Stimulated activated effector memory CD8-positive, alpha-beta T cell treated with anti-CD3 and anti-CD28 coated beads, Interleukin-12 subunit alpha, Interleukin-12 subunit beta, amount 100 ng/mL, for 72 hours (primary cell): ENCODE data around the gene C1orf159.

Experiments
- ATAC-seq: fragments of 150-1000 bp; cut with Tn5 transposase; 2 replicates; pipeline ENCODE4 v1.10.0; 2021
- DNase-seq, 2 donors: peaks; one replicate each; pipeline ENCODE4 v3.0.0; 2021 to 2022; ENCODE audit warnings: low spot score in 2 of 2
- H3K27ac Mint-ChIP-seq: one replicate; pipeline ENCODE4 v1.8.0; 2022; ENCODE audit warnings: mild to moderate bottlenecking, mixed read lengths
- H3K36me3 Mint-ChIP-seq: one replicate; pipeline ENCODE4 v1.8.0; 2022; ENCODE audit warnings: mild to moderate bottlenecking, mixed read lengths
- H3K4me1 Mint-ChIP-seq: one replicate; pipeline ENCODE4 v1.8.0; 2022; ENCODE audit warnings: mixed read lengths
- H3K4me3 Mint-ChIP-seq: one replicate; pipeline ENCODE4 v1.8.0; 2022; ENCODE audit warnings: mild to moderate bottlenecking, mixed read lengths
- H3K9me3 Mint-ChIP-seq: one replicate; pipeline ENCODE4 v1.8.0; 2022; ENCODE audit warnings: mixed read lengths

The C1orf159 gene

GRCh38 chr1:1115786-1116700, at the start of gene C1orf159:
Gene C1orf159 (minus strand): TSS chr1:1116089. CDS start chr1:1091543, 24,546 bp downstream.
- Mint-ChIP-seq H3K9me3 (peaks cover 4% of the 10 kb centered on the region), H3K4me3 (peak within 1 kb of the TSS; percentile 78)

GRCh38 chr1:1165485-1165884, 49.6 kb upstream of the C1orf159 start:
- no peak for DNase-seq
- peak overlapping the region; percentile 83 for H3K27ac Mint-ChIP-seq
- H3K36me3 Mint-ChIP-seq, result no peaks in the 10 kb centered on the region
- ATAC-seq, result no peak
- no peaks in the 10 kb centered on the region for H3K9me3 Mint-ChIP-seq
- no peak overlapping the region for H3K4me3 Mint-ChIP-seq
- H3K4me1 Mint-ChIP-seq, result peaks cover 10% of the 10 kb centered on the region

More at GRCh38 chr1:1115786-1116700, at the start of gene C1orf159:
- Mint-ChIP-seq H3K27ac (peak within 1 kb of the TSS; percentile 85), H3K4me1 (peaks cover 9% of the 10 kb centered on the region), H3K36me3 (peaks cover 8% of the 10 kb centered on the region)
- ATAC-seq, result peak; percentile 97
- peak; percentile 94 to 97 for DNase-seq

GRCh38 chr1:1164701-1165451, 49.0 kb upstream of the C1orf159 start:
- no peak for ATAC-seq
- DNase-seq, result no peak
- peak overlapping the region; percentile 83 for H3K27ac Mint-ChIP-seq

GRCh38 chr1:1164361-1164700, 48.4 kb upstream of the C1orf159 start:
- H3K36me3 Mint-ChIP-seq, result no peaks in the 10 kb centered on the region
- ATAC-seq (no peak), DNase-seq (no peak)
- no peaks in the 10 kb centered on the region for H3K9me3 Mint-ChIP-seq
- H3K27ac Mint-ChIP-seq, result no peak overlapping the region
- no peak overlapping the region for H3K4me3 Mint-ChIP-seq
- H3K4me1 Mint-ChIP-seq, result peaks cover 5% of the 10 kb centered on the region

More at GRCh38 chr1:1164701-1165451, 49.0 kb upstream of the C1orf159 start:
- Mint-ChIP-seq H3K4me1 (peaks cover 6% of the 10 kb centered on the region), H3K4me3 (no peak overlapping the region), H3K36me3 (no peaks in the 10 kb centered on the region), H3K9me3 (no peaks in the 10 kb centered on the region)

GRCh38 chr1:1163538-1164070, 47.7 kb upstream of the C1orf159 start:
- H3K27ac Mint-ChIP-seq, result no peak overlapping the region
- no peaks in the 10 kb centered on the region for H3K36me3 Mint-ChIP-seq
- H3K9me3 Mint-ChIP-seq, result no peaks in the 10 kb centered on the region
- H3K4me3 Mint-ChIP-seq, result no peak overlapping the region
- ATAC-seq, result no peak
- H3K4me1 Mint-ChIP-seq, result peaks cover 5% of the 10 kb centered on the region
- DNase-seq, result no peak

GRCh38 chr1:1162597-1163537, 47.0 kb upstream of the C1orf159 start:
- no peak overlapping the region for H3K27ac Mint-ChIP-seq
- H3K9me3 Mint-ChIP-seq, result no peaks in the 10 kb centered on the region
- H3K4me1 Mint-ChIP-seq, result peaks cover 5% of the 10 kb centered on the region
- no peak for ATAC-seq
- no peak overlapping the region for H3K4me3 Mint-ChIP-seq
- DNase-seq, result no peak
- H3K36me3 Mint-ChIP-seq, result no peaks in the 10 kb centered on the region

GRCh38 chr1:1161683-1162079, 45.8 kb upstream of the C1orf159 start:
- Mint-ChIP-seq H3K36me3 (no peaks in the 10 kb centered on the region), H3K4me3 (no peak overlapping the region), H3K9me3 (no peaks in the 10 kb centered on the region), H3K27ac (no peak overlapping the region), H3K4me1 (peaks cover 5% of the 10 kb centered on the region)
- DNase-seq (no peak), ATAC-seq (no peak)

GRCh38 chr1:1161078-1161682, 45.3 kb upstream of the C1orf159 start:
- Mint-ChIP-seq H3K27ac (no peak overlapping the region), H3K36me3 (no peaks in the 10 kb centered on the region), H3K4me1 (peaks cover 5% of the 10 kb centered on the region), H3K4me3 (no peak overlapping the region), H3K9me3 (no peaks in the 10 kb centered on the region)
- DNase-seq, result no peak
- ATAC-seq, result no peak

GRCh38 chr1:1160281-1160930, 44.5 kb upstream of the C1orf159 start:
- ATAC-seq (no peak), DNase-seq (no peak)
- Mint-ChIP-seq H3K9me3 (no peaks in the 10 kb centered on the region), H3K36me3 (no peaks in the 10 kb centered on the region), H3K4me1 (no peaks in the 10 kb centered on the region), H3K27ac (no peak overlapping the region), H3K4me3 (no peak overlapping the region)

DNA sequence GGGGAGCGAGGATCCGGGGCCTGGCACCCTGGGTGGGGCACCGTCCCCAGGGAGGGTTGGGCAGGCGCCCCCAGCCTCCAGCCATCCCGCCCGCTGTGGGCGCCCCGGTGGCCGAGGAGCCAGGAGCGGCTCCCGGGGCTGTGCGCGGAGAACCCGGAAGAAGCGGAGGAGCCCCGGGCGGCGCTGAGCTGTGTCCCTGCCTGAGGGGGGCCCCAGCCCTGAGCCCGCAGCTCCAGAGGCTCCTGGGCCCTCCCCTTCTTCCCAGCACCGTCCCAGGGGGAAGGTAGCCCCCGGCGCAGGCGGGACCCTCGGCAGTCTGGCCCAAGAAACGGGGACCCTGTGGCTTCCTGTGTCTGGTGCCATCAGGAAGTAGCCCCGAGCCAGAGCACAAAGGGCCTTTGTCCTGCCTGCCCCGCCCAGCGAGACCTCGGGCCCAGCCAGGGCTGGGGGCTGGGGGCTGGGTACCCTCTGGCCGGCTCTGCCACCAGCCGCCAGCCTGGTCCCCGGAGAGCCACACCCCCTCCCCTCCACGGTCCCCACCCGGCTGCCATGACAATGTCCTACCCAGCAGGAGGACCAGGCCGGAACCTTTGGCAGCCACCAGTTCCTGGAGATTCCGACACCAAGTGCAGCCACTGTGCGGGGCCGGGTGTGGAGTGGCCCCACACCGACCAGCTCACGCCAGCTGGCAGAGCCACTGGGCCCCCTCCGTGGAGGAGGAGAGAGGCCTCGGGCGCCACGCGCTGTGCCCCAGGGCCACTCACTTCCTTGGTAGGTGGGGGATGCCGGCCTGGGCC, 42.2 kb upstream of the C1orf159 start:
- peaks cover 9% of the 10 kb centered on the region for H3K9me3 Mint-ChIP-seq
- DNase-seq, result peak in 1 of 2 donors; percentile 77
- H3K4me3 Mint-ChIP-seq, result peak overlapping the region; percentile 64
- peak overlapping the region; percentile 79 for H3K27ac Mint-ChIP-seq
- peak; percentile 72 for ATAC-seq
- peaks cover 8% of the 10 kb centered on the region for H3K36me3 Mint-ChIP-seq
- peaks cover 12% of the 10 kb centered on the region for H3K4me1 Mint-ChIP-seq

GRCh38 chr1:1157426-1157913, 41.6 kb upstream of the C1orf159 start:
- Mint-ChIP-seq H3K9me3 (peaks cover 15% of the 10 kb centered on the region), H3K27ac (peak overlapping the region; percentile 79), H3K4me3 (peak overlapping the region; percentile 64), H3K4me1 (peaks cover 19% of the 10 kb centered on the region), H3K36me3 (peaks cover 15% of the 10 kb centered on the region)
- peak; percentile 73 for ATAC-seq
- peak; percentile 44 to 81 for DNase-seq

DNA sequence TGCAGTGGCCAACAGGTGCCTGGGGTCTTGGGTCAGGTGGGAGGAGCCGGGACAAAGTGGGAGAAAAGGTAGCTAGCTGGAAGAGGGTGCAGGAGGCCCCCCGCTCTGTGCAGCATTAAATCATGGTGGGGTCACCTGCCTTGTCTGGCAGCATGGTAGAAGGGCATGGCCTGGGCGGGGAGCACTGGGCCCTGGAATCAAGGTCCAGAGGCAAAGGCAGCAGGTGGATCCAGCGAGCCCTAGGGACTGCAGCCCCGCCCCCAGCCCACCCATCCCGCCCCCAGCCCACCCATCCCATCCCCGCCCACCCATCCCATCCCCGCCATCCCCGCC, 41.1 kb upstream of the C1orf159 start:
- DNase-seq (no peak), ATAC-seq (no peak)
- Mint-ChIP-seq H3K9me3 (peaks cover 19% of the 10 kb centered on the region), H3K36me3 (peaks cover 19% of the 10 kb centered on the region), H3K4me1 (peaks cover 22% of the 10 kb centered on the region), H3K4me3 (peak overlapping the region; percentile 64), H3K27ac (peak overlapping the region; percentile 79)
